Stimulated activated CD4-positive, alpha-beta T cell treated with anti-CD3 and anti-CD28 coated beads, Interleukin-15, amount 100 ng/mL, for 48 hours (primary cell): ENCODE results near the gene SSR3.

Experiments
- DNase-seq, 2 donors: peaks; one replicate each; pipeline ENCODE4 v3.0.0-alpha.2; 2020; ENCODE audit warnings: low read depth in 2 of 2

The SSR3 gene

DNA sequence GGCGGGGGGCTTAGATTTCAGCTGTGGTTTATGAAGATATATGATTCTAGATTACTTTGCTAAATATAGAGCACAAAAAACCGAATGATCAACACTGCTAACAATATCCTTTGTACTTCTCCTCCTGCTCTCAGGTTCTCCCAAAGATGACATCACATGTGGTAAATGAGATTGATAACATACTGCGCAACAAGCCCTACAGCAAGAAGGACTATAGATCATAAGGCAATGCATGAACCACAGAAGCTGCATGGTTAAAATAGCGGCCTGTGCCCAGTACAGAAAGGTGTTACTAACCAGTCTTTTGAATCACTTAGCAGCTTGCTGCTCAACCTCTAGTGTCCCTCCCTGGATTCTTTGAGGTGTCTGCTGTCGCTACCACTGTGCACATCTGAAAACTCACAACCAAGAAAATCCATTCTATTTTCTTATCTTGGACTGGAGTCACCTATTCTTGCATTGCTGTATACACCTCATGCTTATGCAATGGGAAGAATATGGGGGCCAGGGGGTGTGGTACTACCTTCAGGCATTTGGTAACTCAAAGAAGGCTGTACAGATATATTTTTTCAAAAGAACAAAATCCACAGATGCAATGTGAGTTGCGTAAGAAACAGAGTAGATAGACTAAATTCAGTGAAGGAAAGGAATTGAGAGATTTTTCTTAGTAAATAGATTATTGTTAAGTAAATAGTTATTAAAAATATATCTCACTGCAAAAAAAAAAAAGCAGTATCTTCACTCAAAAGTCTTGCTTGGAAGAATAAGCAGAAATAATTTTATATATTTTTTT, 18.2 kb downstream of the SSR3 start:
- no peak for DNase-seq

DNA sequence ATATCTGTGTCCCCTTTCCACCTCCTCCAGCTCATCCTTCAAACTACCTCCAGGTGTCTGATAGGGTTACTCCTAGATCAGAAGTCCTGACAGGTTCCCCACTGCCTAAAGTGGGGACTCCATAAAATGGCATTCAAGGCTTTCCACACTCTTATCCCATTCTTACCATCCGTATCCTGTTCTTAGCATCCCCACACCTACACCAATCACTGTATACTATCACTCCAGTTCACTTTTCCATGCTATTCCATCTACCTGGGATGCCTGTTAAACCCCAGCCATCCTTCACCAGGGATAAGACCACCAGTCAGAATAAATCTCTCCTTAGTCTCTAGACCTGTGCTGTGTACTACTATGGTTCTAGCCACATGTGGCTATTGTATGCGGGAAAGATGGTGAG, 19.1 kb downstream of the SSR3 start:
- DNase-seq: no peak

DNA sequence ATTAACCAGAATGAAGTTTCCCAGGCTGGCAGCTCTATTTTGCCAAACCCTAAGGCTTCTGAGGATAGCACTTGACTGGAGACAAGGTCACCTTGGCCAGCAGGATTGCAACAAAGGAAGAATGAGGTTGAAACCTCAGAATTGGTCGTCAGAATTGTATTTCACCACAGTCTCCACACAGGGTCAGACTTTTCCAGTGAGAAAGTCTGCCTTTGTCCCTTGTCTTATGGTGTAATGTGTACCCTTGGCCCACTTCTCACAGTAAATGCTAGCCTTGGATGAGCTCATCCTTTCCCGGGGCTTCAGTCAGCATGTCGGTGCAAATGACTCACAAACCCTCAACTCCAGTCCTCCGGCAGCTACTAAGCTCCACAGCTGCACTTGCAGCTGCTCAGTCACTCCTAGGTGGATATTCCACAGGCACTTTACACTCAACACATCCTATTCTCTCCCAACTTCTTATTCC, 19.7 kb downstream of the SSR3 start:
- peak in 1 of 2 donors; percentile 13 for DNase-seq

DNA sequence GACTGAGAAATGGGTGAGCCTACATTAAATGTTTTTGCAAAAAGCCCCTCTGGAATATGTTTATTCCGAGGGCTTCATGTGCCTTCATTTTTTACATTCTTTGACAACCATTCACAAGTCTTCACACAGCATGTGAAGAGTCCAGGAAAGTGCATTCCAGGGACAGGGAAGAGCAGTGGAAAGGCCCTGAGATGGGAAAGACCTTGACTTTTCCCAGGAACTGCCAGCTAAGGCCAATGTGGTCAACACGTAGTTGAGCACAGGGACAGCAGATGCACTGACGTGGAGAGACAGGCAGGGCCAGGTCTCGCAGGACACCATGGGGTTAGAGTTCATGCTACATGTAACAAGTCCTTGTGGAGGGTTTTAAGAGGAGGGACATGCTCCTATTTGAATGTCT, 21.7 kb downstream of the SSR3 start:
- no peak for DNase-seq

DNA sequence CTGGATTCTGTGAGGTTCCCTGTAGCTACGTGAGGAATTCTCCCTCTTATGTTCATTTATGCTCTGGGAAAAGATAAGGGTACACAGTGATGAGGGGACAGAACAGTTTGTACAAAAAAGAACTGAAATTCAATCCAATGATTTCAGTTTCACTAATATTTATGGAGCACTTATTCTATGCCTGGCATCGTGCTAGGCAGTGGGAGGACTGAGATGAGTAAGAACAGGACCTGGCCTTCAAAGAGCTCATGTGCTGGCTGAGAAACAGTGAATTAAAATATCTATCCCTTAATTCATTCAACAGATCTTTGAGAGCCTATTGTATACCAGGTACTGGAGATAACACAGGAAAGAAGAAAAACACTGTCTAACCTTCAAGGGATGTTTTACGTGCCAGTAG, 22.2 kb downstream of the SSR3 start:
- no peak for DNase-seq

DNA sequence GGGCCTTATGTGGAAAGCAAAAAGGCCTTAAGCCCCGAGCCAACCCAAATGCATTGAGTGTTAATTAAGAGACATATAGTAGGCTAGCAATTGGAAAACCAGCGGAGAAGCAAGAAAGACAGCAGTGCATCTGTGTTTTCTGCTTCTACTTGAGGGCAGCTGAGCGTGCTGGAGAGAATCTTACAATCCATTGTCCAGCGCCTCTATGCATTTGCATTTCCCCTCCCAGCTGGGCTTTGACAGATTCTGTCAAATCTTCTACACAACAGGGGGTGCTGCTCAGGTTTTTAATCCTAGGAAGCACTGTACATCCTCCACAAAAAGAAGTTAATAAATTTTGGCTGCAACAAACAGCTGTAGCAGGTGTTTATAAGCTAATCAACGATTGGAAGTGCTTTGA, 23.9 kb downstream of the SSR3 start:
- DNase-seq: no peak

DNA sequence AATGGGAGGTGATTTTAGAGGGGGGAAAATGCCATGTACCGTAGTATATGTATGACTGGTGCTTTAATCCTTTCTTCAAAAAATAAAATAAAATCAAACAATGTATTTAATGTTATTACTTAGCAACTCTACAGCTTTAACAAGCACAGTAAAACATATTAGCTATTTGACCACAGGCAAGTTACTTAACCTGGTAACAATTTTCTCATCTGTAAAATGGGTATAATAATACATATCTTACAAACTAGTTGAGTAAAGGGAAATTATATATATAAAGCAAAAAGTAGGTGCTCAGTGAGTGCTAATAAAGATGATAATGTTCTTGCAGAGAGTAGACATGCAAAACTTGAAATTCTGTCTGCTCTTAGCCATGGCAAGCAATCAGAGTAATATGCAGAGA, 27.9 kb downstream of the SSR3 start:
- DNase-seq: no peak

DNA sequence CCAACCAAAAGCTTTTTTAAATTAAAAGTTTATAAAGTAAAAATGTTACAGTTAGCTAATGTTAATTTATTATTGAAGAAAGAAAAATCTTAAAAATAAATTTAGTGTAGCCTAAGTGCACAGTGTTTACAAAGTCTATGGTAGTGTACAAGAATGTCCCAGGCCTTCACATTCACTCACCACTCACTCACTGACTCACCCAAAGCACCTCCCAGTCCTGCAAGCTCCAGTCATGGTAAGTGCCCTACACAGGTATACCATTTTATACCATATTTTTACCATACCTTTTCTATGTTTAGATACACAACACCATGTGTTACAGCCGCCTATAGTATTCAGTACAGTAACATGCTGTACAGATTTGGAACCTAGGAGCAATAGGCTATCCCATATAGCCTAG, 29.1 kb downstream of the SSR3 start:
- no peak for DNase-seq

DNA sequence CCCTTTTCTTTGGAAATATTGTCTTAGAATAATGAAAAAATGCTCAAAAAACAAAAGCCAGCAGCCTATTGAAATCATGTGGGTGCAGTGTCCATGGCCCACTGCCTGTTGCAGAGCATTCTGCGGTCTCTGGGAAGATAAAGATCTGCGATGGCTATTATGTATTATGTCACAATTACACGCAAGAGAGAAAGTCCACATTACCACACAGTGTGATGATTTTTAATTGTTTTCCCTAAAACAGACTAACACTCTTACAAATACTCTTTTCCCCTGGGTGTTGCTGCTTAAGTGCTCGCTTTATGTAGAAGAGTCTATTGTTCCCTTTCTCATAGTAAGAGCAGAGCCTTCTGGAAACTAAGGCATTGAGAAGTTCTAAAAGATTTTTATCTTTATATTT, 32.2 kb downstream of the SSR3 start:
- no peak for DNase-seq

DNA sequence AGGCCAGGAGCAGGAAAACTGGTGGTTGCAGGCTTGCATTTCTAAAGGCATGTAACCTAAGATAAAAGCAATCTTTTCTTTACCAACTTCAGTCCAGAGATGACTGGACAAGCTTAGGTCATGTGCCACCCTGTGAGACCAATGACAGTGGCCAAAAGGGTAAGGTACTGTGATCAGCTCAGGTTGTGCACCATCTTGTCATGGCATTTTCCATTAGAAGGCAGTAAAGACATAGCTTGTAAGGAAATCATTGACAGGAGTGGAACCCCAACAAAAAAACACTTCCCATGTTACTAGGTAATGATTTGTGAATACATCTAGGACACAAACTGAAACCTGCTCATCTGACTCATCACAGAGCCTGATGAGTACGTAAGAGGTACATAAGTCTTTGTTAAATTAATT, 35.2 kb downstream of the SSR3 start:
- no peak for DNase-seq

DNA sequence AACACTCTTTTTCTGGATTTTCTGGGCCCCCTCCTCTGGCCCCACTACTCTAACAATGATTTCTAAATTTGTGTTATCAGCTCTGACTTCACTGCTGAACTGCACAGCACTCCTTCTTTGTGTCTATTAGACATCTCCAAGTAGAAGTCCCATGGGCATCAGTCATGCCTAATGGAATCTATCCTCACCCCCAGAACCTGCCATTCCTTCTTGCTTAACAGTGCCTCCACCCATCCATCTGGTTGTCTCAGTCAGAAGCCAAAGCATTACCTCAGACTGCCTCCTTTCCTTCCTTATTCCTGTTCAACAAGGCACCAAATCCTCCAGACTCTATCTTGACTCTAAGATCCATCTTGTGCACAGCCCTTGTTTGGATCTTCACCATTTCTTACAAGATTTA, 36.2 kb downstream of the SSR3 start:
- no peak for DNase-seq

DNA sequence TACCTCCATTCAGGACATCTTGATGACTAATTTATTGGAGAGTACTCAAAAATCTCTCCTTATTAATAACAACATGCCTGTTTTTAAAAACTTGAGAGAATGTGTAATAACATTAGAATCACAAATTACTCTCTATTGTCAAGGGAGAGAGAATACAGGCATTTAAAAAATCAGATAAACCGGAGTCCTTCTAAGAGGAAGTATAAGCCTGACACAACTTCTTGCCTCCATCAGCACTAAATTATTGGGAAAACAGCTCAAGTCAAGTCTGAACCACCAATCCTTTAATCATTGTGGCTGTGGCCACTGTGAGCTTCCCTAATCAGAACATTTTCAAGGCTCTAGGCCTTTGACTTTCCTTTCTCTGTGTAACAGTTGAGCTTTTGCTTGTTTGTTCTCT, 38.0 kb downstream of the SSR3 start:
- DNase-seq: no peak

DNA sequence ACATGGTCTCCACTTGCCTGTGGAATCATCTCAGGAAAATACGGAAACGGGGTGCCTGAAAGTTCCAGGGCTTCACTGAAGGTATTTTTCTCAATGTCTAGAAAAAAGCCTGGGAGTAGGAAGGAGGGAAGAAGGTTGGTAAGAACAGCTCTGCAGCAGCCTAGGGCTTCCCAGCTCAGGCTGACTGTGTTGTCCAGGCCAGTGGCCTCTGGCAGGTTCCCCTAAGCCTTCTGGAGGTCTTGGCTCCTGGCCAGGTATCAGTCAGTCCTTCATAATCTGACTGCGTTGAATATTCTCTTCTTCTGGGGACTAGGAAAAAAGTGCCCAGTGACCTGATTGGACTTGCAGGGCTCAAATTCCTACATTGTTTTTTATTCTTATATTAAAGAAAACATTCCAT, 38.6 kb downstream of the SSR3 start:
- no peak for DNase-seq

DNA sequence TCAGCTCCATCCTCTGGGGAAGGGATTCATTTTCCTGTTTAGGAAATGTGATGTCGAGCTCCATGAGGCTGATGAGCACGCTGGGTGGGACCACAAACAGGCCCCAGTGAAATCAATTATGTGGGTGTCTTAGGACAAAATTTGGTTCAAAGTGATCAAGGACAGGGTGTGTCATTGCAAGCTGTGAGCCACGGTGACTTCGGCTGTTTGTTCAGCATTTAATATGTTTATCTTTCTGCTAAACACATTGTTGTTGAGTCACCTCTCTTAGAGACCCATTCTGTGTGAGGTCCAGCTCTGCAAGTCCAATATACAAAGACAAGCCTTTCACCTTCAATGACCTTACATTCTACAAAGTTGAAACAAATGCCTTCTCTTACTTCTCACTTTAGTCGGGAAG, 41.3 kb downstream of the SSR3 start:
- no peak for DNase-seq

DNA sequence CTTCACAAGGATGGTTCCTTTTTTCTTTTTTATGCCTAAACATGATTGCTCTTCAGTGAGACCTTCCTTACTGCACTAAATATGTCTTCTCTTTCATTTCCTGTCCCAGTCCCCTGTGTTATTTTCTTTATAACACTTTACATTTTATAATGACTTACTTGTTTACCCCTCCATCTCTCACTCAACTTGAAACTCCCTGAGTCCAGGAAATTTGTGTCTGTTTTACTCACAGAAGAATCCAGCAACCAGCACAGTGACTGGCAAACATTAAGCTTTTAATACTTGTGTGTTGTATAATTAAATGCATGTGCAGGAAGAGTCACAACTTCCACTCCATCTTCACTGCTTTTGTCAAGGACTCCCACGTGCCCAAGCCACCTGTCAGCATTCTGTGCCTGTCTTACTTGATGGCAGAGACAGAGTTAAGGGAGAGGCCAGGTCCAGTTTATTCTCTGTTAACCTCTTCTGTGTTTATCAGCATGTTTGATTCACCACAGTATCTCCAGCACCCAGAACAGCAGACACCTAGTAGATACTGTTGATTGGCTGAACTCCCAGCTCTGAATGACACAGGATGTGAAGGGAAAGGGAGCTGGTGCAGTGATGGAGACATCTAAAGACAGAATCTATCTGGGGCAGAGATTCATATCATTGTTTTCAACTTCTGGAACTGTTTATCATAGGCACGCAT, 42.8 kb downstream of the SSR3 start:
- DNase-seq: no peak

DNA sequence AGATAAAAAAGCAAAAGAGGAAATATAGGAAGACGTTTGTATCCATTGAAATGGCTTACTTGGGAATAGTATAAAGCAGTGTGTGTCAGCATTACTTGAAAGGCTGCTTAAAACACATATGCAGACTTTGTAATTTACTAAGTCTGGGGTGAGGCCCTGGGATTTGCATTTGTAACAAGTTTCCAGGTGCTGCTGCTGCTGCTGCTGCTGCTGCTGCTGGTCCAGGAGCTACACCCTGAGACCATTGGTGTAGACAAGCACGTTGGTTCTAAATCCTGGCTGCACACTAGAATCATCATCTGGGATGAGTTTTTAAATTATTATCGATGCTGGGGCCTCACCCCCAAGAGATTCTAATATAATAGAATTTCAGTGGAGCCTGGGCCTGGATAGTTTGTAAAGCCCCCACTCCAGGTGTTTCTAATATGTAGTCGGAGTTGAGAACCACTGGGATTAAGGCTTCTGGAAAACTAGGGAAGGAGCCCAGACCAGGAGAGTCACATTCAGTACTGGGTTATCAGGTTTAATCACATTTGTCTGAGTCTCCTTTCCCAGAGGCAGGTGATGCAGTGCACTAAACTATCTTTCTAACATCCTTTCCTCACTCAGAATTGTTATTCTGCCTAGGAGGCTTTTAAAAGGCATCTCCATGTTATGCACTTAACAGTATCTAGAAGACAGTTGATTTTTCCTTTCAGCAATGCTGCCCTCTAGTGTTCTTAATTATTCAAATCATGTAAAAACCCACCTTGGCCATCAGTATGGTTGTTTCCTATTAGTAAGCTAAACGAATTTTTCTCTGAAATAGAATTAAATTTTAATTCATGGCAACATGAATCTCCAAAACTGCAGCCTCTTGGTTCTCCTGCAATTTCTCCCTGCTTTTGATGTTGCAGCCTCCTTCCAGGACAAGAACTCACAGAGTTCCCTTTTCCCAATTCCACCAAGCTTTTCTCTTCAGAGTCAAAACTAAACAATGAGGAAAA, 45.4 kb downstream of the SSR3 start:
- DNase-seq: no peak

DNA sequence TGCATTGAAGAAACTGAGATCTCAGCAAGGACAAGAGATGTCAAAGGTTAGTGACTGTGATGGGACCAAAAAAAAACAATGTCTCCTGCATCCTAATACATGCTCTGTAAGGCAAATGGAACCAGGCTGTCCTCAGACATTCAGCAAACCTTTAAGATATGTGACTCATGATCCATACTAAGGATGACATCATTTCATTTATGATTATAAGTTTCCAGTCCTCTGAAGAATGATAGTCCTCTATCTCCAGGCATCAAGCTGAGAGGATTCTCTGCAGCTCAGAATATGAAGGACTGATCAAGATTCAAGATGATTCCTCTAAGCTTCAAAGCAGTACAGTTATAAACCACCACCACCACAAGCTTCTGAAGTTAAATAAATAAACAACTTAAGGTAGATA, 47.6 kb downstream of the SSR3 start:
- DNase-seq: no peak

DNA sequence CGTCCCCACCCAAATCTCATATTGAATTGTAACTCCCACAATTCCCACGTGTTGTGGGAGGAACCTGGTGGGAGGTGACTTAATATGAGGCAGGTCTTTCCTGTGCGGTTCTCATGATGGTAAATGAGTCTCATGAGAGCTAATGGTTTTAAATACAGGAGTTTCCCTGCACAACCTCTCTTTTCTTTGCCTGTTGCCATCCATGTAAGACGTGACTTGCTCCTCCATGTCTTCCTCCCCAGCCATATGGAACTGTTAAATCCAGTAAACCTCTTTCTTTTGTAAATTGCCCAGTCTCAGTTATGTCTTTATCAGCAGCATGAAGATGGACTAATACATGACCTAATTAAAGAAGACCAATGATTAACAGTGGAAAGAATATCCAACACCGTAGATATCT, 56.6 kb downstream of the SSR3 start:
- no peak for DNase-seq

DNA sequence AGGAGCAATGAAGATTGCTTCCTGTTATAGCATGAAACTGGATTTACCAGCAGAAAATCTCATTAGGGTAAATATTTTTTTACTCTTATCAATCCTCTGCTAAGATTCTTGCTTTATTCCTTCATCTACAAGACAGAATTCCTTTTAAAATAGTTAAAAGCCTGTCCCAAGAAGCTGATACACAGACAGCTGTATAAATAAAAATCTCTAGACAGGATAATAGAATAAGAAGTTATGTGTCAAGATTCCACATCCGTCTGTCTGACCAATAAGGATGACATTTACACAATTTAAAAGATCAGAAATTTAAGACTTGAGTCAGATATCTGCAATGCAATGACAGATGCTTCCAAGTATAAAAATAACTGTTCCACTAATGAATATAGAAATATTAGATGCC, 57.6 kb downstream of the SSR3 start:
- DNase-seq: no peak

DNA sequence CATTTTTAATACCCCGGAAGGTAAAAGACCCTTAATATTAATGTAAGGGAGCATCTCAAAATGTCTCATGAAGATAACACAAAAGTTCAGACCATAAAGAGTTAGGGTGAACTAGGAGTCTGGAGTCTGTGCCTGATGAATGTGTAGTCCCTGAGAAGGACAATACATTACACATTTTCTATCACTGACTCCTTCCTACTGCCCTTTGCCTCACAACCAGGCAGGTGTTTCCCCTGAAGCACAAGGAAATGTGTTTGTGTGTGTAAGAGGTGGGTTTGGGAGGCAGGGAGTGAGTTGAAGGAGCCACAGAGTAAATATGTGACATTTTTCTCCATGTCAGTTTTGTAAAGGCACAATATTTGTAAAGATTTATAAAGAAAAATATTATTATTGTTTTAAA, 59.1 kb downstream of the SSR3 start:
- no peak for DNase-seq

DNA sequence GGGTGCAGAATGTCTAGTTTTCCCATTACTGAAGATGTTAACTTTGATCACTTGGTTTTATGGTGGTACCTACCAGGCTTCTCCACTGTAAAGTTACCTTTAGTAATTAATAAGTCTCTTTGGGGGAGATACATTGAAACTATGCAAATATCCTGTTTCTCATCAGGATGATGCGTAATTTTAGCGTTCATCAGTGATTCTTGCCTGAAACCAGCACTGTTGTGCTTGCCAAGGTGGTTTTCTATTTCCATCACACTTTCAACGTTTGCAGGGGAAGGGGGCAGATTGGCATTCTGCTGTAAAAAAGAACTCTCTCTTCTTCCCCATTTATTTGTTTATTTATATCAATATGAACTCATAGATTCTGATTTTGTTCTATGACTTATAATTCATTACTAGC, 61.0 kb downstream of the SSR3 start:
- DNase-seq: no peak

DNA sequence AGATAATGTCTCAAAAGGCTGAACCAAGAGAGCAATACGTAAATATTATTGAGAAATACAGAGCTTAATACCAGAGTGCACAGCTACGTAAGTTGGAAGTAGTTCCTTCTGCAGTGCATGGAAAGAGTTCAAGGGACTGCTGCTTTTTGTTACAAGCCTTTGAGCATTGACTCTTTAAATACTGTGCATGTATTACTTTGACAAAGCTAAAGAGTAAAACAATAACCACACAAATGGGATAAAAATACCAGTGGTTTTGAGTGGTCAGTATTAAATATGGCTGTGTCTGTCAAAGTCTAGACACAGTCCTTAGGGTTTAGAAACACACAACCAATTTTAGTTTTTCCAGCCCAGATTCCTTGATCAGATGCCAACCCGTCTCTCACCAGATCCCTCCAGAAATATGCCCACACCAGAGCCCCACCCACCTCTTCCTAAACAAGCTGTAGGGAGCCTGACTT, 62.1 kb downstream of the SSR3 start:
- no peak for DNase-seq
